HEK293 (cell line): ENCODE measurements around the gene FNTB.
A peak's percentile ranks its signal among the peaks of the same experiment; 100 is the strongest.

Experiments
- CTCF ChIA-PET: fragments of 350-600 bp; formaldehyde crosslinking; extraction: SDS; loops from one replicate; lab custom pipeline; 2021; ENCODE audit warnings: antibody characterized with exemption; lab: Yijun Ruan, JAX
- POLR2A ChIA-PET: fragments of 300-600 bp; formaldehyde crosslinking; extraction: SDS; loops from one replicate; lab custom pipeline; 2020; ENCODE audit warnings: antibody characterized with exemption, inconsistent platforms; lab: Yijun Ruan, JAX
- H3K27ac ChIP-seq: fragments of 200-500 bp; sonication (Bioruptor generic); 2 replicates; pipeline ENCODE4 v1.5.1; 2014; ENCODE audit warnings: low read depth, low read length, control low read depth, inconsistent platforms; ENCODE audit errors: extremely low read depth
- H3K36me3 ChIP-seq, 2 experiments: fragments of 200-500 bp in 1 of 2; sonication (Bioruptor generic) in 1 of 2; 1 replicate in 1 of 2; 2 replicates in 1 of 2; pipeline ENCODE4 v1.5.1; 2014 to 2017; ENCODE audit warnings: inconsistent platforms in 2 of 2, low read length in 2 of 2; ENCODE audit not compliant: control insufficient read depth in 2 of 2, insufficient read depth in 1 of 2
- H3K4me1 ChIP-seq: fragments of 200-500 bp; sonication (Bioruptor generic); 2 replicates; pipeline ENCODE4 v1.5.1; 2014; ENCODE audit warnings: mild to moderate bottlenecking, low read length, inconsistent platforms; ENCODE audit not compliant: control insufficient read depth, insufficient read depth
- H3K4me3 ChIP-seq: 2 replicates; pipeline ENCODE4 v1.5.1; 2011; ENCODE audit warnings: low read depth, mild to moderate bottlenecking, control low read depth, low read length, moderate library complexity
- H3K9me3 ChIP-seq: fragments of 200-500 bp; sonication (Bioruptor generic); 2 replicates; pipeline ENCODE4 v1.5.1; 2014; ENCODE audit warnings: low read depth, low read length, inconsistent platforms; ENCODE audit not compliant: control insufficient read depth, insufficient read depth
- CTCF ChIP-seq: fragments of 450-650 bp; formaldehyde crosslinking; IDR thresholded peaks from 2 replicates; pipeline ENCODE4 v1.5.1; 2016; ENCODE audit warnings: missing biosample characterization, missing genetic modification characterization
- GLIS1 ChIP-seq: fragments of 450-650 bp; formaldehyde crosslinking; IDR thresholded peaks from 2 replicates; pipeline ENCODE4 v1.5.1; 2016; ENCODE audit warnings: missing biosample characterization, missing genetic modification characterization
- KLF1 ChIP-seq: fragments of 450-650 bp; formaldehyde crosslinking; IDR thresholded peaks from 2 replicates; pipeline ENCODE4 v1.5.1; 2016; ENCODE audit warnings: missing biosample characterization, missing genetic modification characterization
- SALL2 ChIP-seq: fragments of 450-650 bp; formaldehyde crosslinking; IDR thresholded peaks from 2 replicates; pipeline ENCODE4 v1.5.0; 2017; ENCODE audit warnings: missing biosample characterization, mild to moderate bottlenecking, missing genetic modification characterization, borderline replicate concordance
- ZBTB26 ChIP-seq: fragments of 450-650 bp; formaldehyde crosslinking; optimal IDR thresholded peaks from 2 replicates; pipeline ENCODE3; 2016; ENCODE audit warnings: missing biosample characterization, mild to moderate bottlenecking, missing genetic modification characterization
- ZFP41 ChIP-seq: fragments of 450-650 bp; formaldehyde crosslinking; IDR thresholded peaks from 2 replicates; pipeline ENCODE4 v1.5.1; 2016; ENCODE audit warnings: missing biosample characterization, missing genetic modification characterization, borderline replicate concordance
- ZNF175 ChIP-seq: fragments of 450-650 bp; formaldehyde crosslinking; IDR thresholded peaks from 2 replicates; pipeline ENCODE4 v1.5.1; 2016; ENCODE audit warnings: missing biosample characterization, missing genetic modification characterization
- ZNF18 ChIP-seq: fragments of 450-650 bp; formaldehyde crosslinking; IDR thresholded peaks from 2 replicates; pipeline ENCODE4 v1.5.1; 2016; ENCODE audit warnings: missing biosample characterization, missing genetic modification characterization
- ZNF2 ChIP-seq: fragments of 450-650 bp; formaldehyde crosslinking; IDR thresholded peaks from 2 replicates; pipeline ENCODE4 v1.5.1; 2016; ENCODE audit warnings: missing biosample characterization, missing genetic modification characterization
- ZNF221 ChIP-seq: fragments of 450-650 bp; formaldehyde crosslinking; IDR thresholded peaks from 2 replicates; pipeline ENCODE4 v1.5.1; 2017; ENCODE audit warnings: missing biosample characterization, missing genetic modification characterization, borderline replicate concordance
- ZNF26 ChIP-seq: fragments of 450-650 bp; formaldehyde crosslinking; IDR thresholded peaks from 2 replicates; pipeline ENCODE4 v1.5.1; 2016; ENCODE audit warnings: missing biosample characterization, missing genetic modification characterization
- ZNF350 ChIP-seq: fragments of 450-650 bp; formaldehyde crosslinking; IDR thresholded peaks from 2 replicates; pipeline ENCODE4 v1.5.0; 2017; ENCODE audit warnings: missing biosample characterization, mild to moderate bottlenecking, missing genetic modification characterization
- ZNF510 ChIP-seq: fragments of 450-650 bp; formaldehyde crosslinking; IDR thresholded peaks from 2 replicates; pipeline ENCODE4 v1.5.1; 2018; ENCODE audit warnings: mild to moderate bottlenecking, missing genetic modification characterization, missing biosample characterization; ENCODE audit not compliant: insufficient replicate concordance
- ZNF654 ChIP-seq: fragments of 450-650 bp; formaldehyde crosslinking; IDR thresholded peaks from 2 replicates; pipeline ENCODE4 v1.5.1; 2016; ENCODE audit warnings: low read depth, missing biosample characterization, missing genetic modification characterization
- ZNF664 ChIP-seq: fragments of 450-650 bp; formaldehyde crosslinking; IDR thresholded peaks from 2 replicates; pipeline ENCODE4 v1.5.1; 2016; ENCODE audit warnings: missing biosample characterization, missing genetic modification characterization
- ZNF707 ChIP-seq: fragments of 450-650 bp; formaldehyde crosslinking; IDR thresholded peaks from 2 replicates; pipeline ENCODE4 v1.5.1; 2016; ENCODE audit warnings: missing biosample characterization, missing genetic modification characterization
- TF ChIP-seq, protein P1 (sequence below): fragments of 450-650 bp; formaldehyde crosslinking; IDR thresholded peaks from 2 replicates; pipeline ENCODE4 v1.5.1; 2016; ENCODE audit warnings: missing biosample characterization, missing genetic modification characterization, low read depth
- TF ChIP-seq, protein P2 (sequence below): fragments of 450-650 bp; formaldehyde crosslinking; IDR thresholded peaks from 2 replicates; pipeline ENCODE4 v1.5.1; 2016; ENCODE audit warnings: missing biosample characterization, missing genetic modification characterization

Gene FNTB

DNA sequence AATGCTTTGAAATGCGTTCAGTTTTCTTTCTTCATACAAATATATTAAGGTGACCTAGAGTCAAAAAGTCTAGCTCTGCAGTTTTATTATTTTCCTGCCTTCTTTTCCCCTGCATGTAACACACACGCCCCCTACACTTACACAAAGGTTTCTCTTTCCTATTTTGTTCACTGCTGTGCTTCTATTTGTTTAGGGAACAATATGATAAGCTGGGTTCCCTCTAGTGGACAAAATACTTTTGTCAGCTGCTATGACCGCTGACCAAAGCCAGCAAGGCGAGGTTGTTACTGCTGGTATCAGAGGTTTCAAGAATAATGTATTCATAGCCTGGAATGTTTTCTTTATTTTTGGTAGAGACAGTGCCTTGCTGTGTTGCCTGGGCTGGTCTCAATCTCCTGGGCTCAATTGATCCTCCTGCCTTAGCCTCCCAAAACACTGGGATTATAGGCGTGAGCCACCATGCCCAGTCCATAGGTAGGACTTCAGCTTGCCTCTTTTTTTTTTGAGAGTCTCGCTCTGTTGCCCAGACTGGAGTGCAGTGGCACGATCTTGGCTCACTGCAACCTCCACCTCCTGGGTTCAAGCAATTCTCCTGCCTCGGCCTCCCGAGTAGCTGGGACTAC lies 33.4 kb downstream of the FNTB start:
- CTCF ChIA-PET: interaction anchor here (0.6 to 4.0 kb wide), 22 partner anchors 9 to 477 kb away, joined by 3 to 37 read pairs (median 4); partner anchors contain the start of gene FNTB
- Histone ChIP-seq H3K27ac (no peak overlapping the region), H3K36me3 (peaks cover 9 to 18% of the 10 kb centered on the region in 2 experiments; a peak in 2 of 3 replicates), H3K4me1 (peaks cover 4% of the 10 kb centered on the region), H3K4me3 (no peak overlapping the region), H3K9me3 (no peaks in the 10 kb centered on the region)
- POLR2A ChIA-PET: interaction anchor here (0.8 to 1.6 kb wide), 3 partner anchors 33 to 49 kb away, joined by 3 to 5 read pairs (median 3); partner anchors contain the start of gene FNTB
- TF ChIP-seq ZNF350 (tag by site-specific recombination) (no peak), ZNF654 (tag by site-specific recombination) (peak; percentile 29), CTCF (peak; percentile 72; the same call in 1 of the 2 replicates), ZNF221 (tag by site-specific recombination) (no peak)

DNA sequence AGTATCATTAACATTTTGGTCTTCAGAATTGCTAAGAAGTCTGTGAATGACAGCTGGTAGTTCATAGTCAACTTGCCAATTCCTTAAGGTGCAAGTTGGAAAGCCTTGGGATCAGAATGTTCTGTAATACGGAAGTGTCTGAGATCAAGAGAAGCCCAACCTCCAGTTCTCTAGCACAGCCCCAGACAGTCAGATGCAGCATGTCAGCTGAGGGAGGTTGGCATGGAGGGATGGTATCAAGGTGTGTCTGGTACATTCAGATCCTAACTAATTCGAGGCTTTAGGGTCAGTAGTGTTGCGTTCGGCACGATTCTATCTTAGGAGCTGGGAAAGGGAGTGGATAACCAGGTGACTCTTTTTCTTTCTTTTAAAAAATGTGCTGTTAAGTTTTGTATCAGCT lies 38.3 kb downstream of the FNTB start:
- peaks cover 0 to 30% of the 10 kb centered on the region in 2 experiments; a peak in 1 of 3 replicates for H3K36me3 ChIP-seq
- no peaks in the 10 kb centered on the region for H3K9me3 ChIP-seq
- H3K4me1 ChIP-seq: no peaks in the 10 kb centered on the region
- POLR2A ChIA-PET: interaction anchor here (0.6 to 1.1 kb wide), 2 partner anchors 9 to 38 kb away, joined by 5 to 6 read pairs; partner anchors contain the start of gene FNTB
- no peak overlapping the region for H3K27ac ChIP-seq
- CTCF ChIA-PET: interaction anchor here (0.6 kb wide), 1 partner anchor 10 kb away, joined by 4 read pairs; no protein-coding TSS in a partner anchor
- TF ChIP-seq SALL2 (tag by site-specific recombination) (no peak), ZBTB26 (tag by site-specific recombination) (no peak), ZFP41 (tag by site-specific recombination) (no peak), ZNF664 (no peak), GLIS1 (tag by site-specific recombination) (no peak), ZNF707 (tag by site-specific recombination) (no peak), ZNF175 (no peak), ZNF26 (no peak), ZNF2 (tag by site-specific recombination) (no peak), ZNF510 (tag by site-specific recombination) (no peak), KLF1 (tag by site-specific recombination) (no peak), ZNF18 (tag by site-specific recombination) (no peak)
- TF ChIP-seq, protein P1, sequence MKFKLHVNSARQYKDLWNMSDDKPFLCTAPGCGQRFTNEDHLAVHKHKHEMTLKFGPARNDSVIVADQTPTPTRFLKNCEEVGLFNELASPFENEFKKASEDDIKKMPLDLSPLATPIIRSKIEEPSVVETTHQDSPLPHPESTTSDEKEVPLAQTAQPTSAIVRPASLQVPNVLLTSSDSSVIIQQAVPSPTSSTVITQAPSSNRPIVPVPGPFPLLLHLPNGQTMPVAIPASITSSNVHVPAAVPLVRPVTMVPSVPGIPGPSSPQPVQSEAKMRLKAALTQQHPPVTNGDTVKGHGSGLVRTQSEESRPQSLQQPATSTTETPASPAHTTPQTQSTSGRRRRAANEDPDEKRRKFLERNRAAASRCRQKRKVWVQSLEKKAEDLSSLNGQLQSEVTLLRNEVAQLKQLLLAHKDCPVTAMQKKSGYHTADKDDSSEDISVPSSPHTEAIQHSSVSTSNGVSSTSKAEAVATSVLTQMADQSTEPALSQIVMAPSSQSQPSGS: no peak
- TF ChIP-seq, protein P2, sequence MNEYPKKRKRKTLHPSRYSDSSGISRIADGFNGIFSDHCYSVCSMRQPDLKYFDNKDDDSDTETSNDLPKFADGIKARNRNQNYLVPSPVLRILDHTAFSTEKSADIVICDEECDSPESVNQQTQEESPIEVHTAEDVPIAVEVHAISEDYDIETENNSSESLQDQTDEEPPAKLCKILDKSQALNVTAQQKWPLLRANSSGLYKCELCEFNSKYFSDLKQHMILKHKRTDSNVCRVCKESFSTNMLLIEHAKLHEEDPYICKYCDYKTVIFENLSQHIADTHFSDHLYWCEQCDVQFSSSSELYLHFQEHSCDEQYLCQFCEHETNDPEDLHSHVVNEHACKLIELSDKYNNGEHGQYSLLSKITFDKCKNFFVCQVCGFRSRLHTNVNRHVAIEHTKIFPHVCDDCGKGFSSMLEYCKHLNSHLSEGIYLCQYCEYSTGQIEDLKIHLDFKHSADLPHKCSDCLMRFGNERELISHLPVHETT (tag by site-specific recombination): no peak
- TF ChIP-seq, all 188 proteins: peak for 0
- no peak overlapping the region for H3K4me3 ChIP-seq
